IMR-90 (cell line): ENCODE results near the gene LUC7L3. TPM values are rescaled to one million over a fixed set of nuclear protein-coding genes. Genes with fewer than 3 reads are reported as not detected.
A peak's percentile ranks its signal among the peaks of the same experiment; 100 is the strongest.

Experiments
- ATAC-seq: fragments of 200-7000 bp; cut with Tn5 transposase; 2 replicates; pipeline ENCODE4 v1.9.1; 2020; ENCODE audit warnings: low read depth, mild to moderate bottlenecking, moderate library complexity
- BruUV-seq: library from RNA; stranded (reverse); fragments of 400-500 nt; replicated peaks from 2 replicates; lab custom pipeline; 2021; lab: Mats Ljungman, UMichigan
- CTCF ChIA-PET: fragments of 300-600 bp; formaldehyde crosslinking; extraction: SDS; loops from one replicate; lab custom pipeline; 2021; ENCODE audit warnings: antibody characterized with exemption; lab: Yijun Ruan, JAX
- POLR2A ChIA-PET: fragments of 300-600 bp; sonication (Branson Sonifier 250); formaldehyde crosslinking; loops from one replicate; lab custom pipeline; 2022; ENCODE audit warnings: antibody characterized with exemption; ENCODE audit not compliant: unreplicated experiment; lab: Charles Lee
- DNase-seq: peaks from one replicate; pipeline ENCODE4 v3.0.0; 2013
- H2AFZ ChIP-seq: replicated peaks from 2 replicates; pipeline ENCODE3; 2013; ENCODE audit warnings: low read length, mild to moderate bottlenecking; ENCODE audit not compliant: poor library complexity
- H2AK5ac ChIP-seq: 2 replicates; pipeline ENCODE4 v1.6.1; 2013; ENCODE audit warnings: low read depth, low read length, inconsistent platforms
- H2AK9ac ChIP-seq: replicated peaks from 2 replicates; pipeline ENCODE3; 2013; ENCODE audit warnings: mild to moderate bottlenecking, low read depth, low read length, moderate library complexity; ENCODE audit not compliant: poor library complexity
- H2BK120ac ChIP-seq: 2 replicates; pipeline ENCODE4 v1.6.1; 2013; ENCODE audit warnings: low read depth, low read length, inconsistent platforms
- H2BK15ac ChIP-seq: 3 replicates; pipeline ENCODE4 v1.6.1; 2013; ENCODE audit warnings: low read depth, low read length, inconsistent platforms
- H2BK20ac ChIP-seq: 2 replicates; pipeline ENCODE4 v1.6.1; 2013; ENCODE audit warnings: low read depth, mild to moderate bottlenecking, inconsistent platforms, low read length, moderate library complexity
- H2BK5ac ChIP-seq: 2 replicates; pipeline ENCODE4 v1.6.1; 2013; ENCODE audit warnings: mild to moderate bottlenecking, low read depth, low read length, inconsistent platforms; ENCODE audit not compliant: poor library complexity, severe bottlenecking
- H3K14ac ChIP-seq: replicated peaks from 2 replicates; pipeline ENCODE4 v1.6.1; 2013; ENCODE audit warnings: low read depth, low read length, inconsistent platforms
- H3K18ac ChIP-seq: 2 replicates; pipeline ENCODE4 v1.6.1; 2013; ENCODE audit warnings: low read depth, low read length, control low read depth
- H3K23ac ChIP-seq: 2 replicates; pipeline ENCODE4 v1.6.1; 2013; ENCODE audit warnings: low read depth, low read length, inconsistent platforms
- H3K27ac ChIP-seq: 2 replicates; pipeline ENCODE4 v1.5.1; 2013; ENCODE audit warnings: mild to moderate bottlenecking, control low read depth, low read length; ENCODE audit not compliant: insufficient read depth
- H3K27me3 ChIP-seq: 2 replicates; pipeline ENCODE4 v1.6.1; 2013; ENCODE audit warnings: low read length; ENCODE audit not compliant: control insufficient read depth, insufficient read depth
- H3K36me3 ChIP-seq: 2 replicates; pipeline ENCODE4 v1.6.1; 2013; ENCODE audit warnings: low read length, mixed read lengths; ENCODE audit not compliant: control insufficient read depth, insufficient read depth
- H3K4ac ChIP-seq: 2 replicates; pipeline ENCODE4 v1.6.1; 2013; ENCODE audit warnings: low read depth, low read length, inconsistent platforms
- H3K4me1 ChIP-seq: 2 replicates; pipeline ENCODE4 v1.6.1; 2013; ENCODE audit warnings: low read length, mixed read lengths; ENCODE audit not compliant: control insufficient read depth, insufficient read depth
- H3K4me2 ChIP-seq: 2 replicates; pipeline ENCODE4 v1.6.1; 2013; ENCODE audit warnings: low read depth, mild to moderate bottlenecking, control low read depth, low read length, moderate library complexity
- H3K4me3 ChIP-seq: 2 replicates; pipeline ENCODE4 v1.5.1; 2013; ENCODE audit warnings: low read depth, mild to moderate bottlenecking, control low read depth, low read length, moderate library complexity; ENCODE audit not compliant: insufficient read depth
- H3K56ac ChIP-seq: 2 replicates; pipeline ENCODE4 v1.6.1; 2013; ENCODE audit warnings: low read length, inconsistent platforms; ENCODE audit not compliant: insufficient read depth; ENCODE audit errors: extremely low read depth
- H3K79me1 ChIP-seq, 2 experiments: 2 replicates each; pipeline ENCODE4 v1.6.1; 2013; ENCODE audit warnings: low read length in 2 of 2, inconsistent platforms in 1 of 2, low read depth in 1 of 2
- H3K9ac ChIP-seq: 2 replicates; pipeline ENCODE4 v1.6.1; 2013; ENCODE audit warnings: low read depth, low read length, control low read depth
- H3K9me1 ChIP-seq: 2 replicates; pipeline ENCODE4 v1.6.1; 2013; ENCODE audit warnings: low read length, inconsistent platforms; ENCODE audit not compliant: insufficient read depth
- H3K9me3 ChIP-seq: 2 replicates; pipeline ENCODE4 v1.6.1; 2013; ENCODE audit warnings: low read length; ENCODE audit not compliant: control insufficient read depth, insufficient read depth
- H4K20me1 ChIP-seq: 2 replicates; pipeline ENCODE4 v1.6.1; 2013; ENCODE audit warnings: low read length, inconsistent platforms; ENCODE audit not compliant: insufficient read depth
- H4K5ac ChIP-seq: 2 replicates; pipeline ENCODE4 v1.6.1; 2013; ENCODE audit warnings: mild to moderate bottlenecking, low read depth, low read length, control low read depth
- H4K8ac ChIP-seq, 2 experiments: 2 replicates each; pipeline ENCODE4 v1.6.1; 2013; ENCODE audit warnings: low read depth in 2 of 2, low read length in 2 of 2, control low read depth in 1 of 2, inconsistent platforms in 1 of 2
- H4K91ac ChIP-seq: 2 replicates; pipeline ENCODE4 v1.6.1; 2013; ENCODE audit warnings: low read depth, low read length, inconsistent platforms; ENCODE audit not compliant: insufficient read depth
- BHLHE40 ChIP-seq: fragments of 150-350 bp; IDR thresholded peaks from 2 replicates; pipeline ENCODE4 v1.6.1; 2016; ENCODE audit warnings: mild to moderate bottlenecking, low read depth, low read length
- CEBPB ChIP-seq: IDR thresholded peaks from 2 replicates; pipeline ENCODE4 v1.6.1; 2012; ENCODE audit warnings: low read depth, low read length, improper control_type of control experiment
- CHD1 ChIP-seq: IDR thresholded peaks from 2 replicates; pipeline ENCODE4 v1.6.1; 2012; ENCODE audit warnings: low read depth, low read length, improper control_type of control experiment
- FOS ChIP-seq: fragments of 150-350 bp; IDR thresholded peaks from 2 replicates; pipeline ENCODE4 v1.6.1; 2016; ENCODE audit warnings: low read depth, low read length
- MAFK ChIP-seq: IDR thresholded peaks from 2 replicates; pipeline ENCODE4 v1.6.1; 2012; ENCODE audit warnings: low read depth, low read length, improper control_type of control experiment
- MAZ ChIP-seq: IDR thresholded peaks from 2 replicates; pipeline ENCODE4 v1.6.1; 2012; ENCODE audit warnings: low read depth, mild to moderate bottlenecking, low read length, improper control_type of control experiment, moderate library complexity, borderline replicate concordance
- MXI1 ChIP-seq: IDR thresholded peaks from 2 replicates; pipeline ENCODE4 v1.6.1; 2012; ENCODE audit warnings: low read depth, mild to moderate bottlenecking, low read length, moderate library complexity, borderline replicate concordance
- NFE2L2 ChIP-seq: fragments of 150-350 bp; IDR thresholded peaks from 2 replicates; pipeline ENCODE4 v1.6.1; 2016; ENCODE audit warnings: low read depth, mild to moderate bottlenecking, low read length
- POLR2A ChIP-seq: IDR thresholded peaks from 2 replicates; pipeline ENCODE4 v1.6.1; 2012; ENCODE audit warnings: mild to moderate bottlenecking, low read depth, low read length
- RAD21 ChIP-seq: IDR thresholded peaks from 2 replicates; pipeline ENCODE4 v1.6.1; 2012; ENCODE audit warnings: low read length, improper control_type of control experiment
- RCOR1 ChIP-seq: IDR thresholded peaks from 2 replicates; pipeline ENCODE4 v1.6.1; 2012; ENCODE audit warnings: mild to moderate bottlenecking, low read length, improper control_type of control experiment; ENCODE audit not compliant: insufficient replicate concordance
- RFX5 ChIP-seq: IDR thresholded peaks from 2 replicates; pipeline ENCODE4 v1.8.0; 2012; ENCODE audit warnings: low read depth, mild to moderate bottlenecking, low read length, moderate library complexity
- SMC3 ChIP-seq: fragments of 150-350 bp; IDR thresholded peaks from 2 replicates; pipeline ENCODE4 v1.6.1; 2016; ENCODE audit warnings: low read depth, mild to moderate bottlenecking, antibody characterized with exemption, low read length, moderate library complexity
- WGBS, 2 experiments: methylation state at CpG; one replicate each; pipeline versions ENCODE4 v1.1.5 to v1.1.7; 2013; ENCODE audit warnings: missing lambda C conversion rate in 2 of 2; ENCODE audit not compliant: insufficient read length in 1 of 2; ENCODE audit errors: extremely low coverage in 2 of 2; 5-methylcytosine and 5-hydroxymethylcytosine counted together
- dilution Hi-C: fragments of 300-500 bp; cut with HindIII; formaldehyde crosslinking; loops from one replicate; pipeline ENCODE4 v1.14.3; 2018; ENCODE audit warnings: low sequenced_read_pairs; ENCODE audit not compliant: unreplicated experiment
- in situ Hi-C: fragments of 300-500 bp; cut with MboI; formaldehyde crosslinking; loops from 3 replicates; pipeline ENCODE4 v1.14.3; 2019; ENCODE audit warnings: low sequenced_read_pairs, inconsistent platforms, mixed read lengths
- intact Hi-C: fragments of 100-400 bp; cut with micrococcal nuclease; formaldehyde crosslinking; loops from 2 replicates; pipeline ENCODE4 v1.10.0; 2022
- polyA plus RNA-seq, 3 experiments: library from polyadenylated mRNA; depleted of rRNA; stranded (reverse); fragments of >200 nt; gene quantifications; 2 replicates each; pipeline ENCODE4 v1.2.3, GENCODE V29; 2012; ENCODE audit warnings: low replicate concordance in 1 of 3
- total RNA-seq: library from RNA; depleted of rRNA; stranded (reverse); fragments of >200 nt; gene quantifications from 2 replicates; pipeline ENCODE4 v1.2.3, GENCODE V29; 2012
- TF ChIP-seq, protein P1 (sequence below): fragments of 150-350 bp; IDR thresholded peaks from 2 replicates; pipeline ENCODE4 v1.6.1; 2017; ENCODE audit warnings: mild to moderate bottlenecking, antibody characterized with exemption, low read length, low read depth
- TF ChIP-seq, protein P2 (sequence below): conservative IDR thresholded peaks from 2 replicates; pipeline ENCODE4 v1.5.1; 2012; ENCODE audit warnings: mild to moderate bottlenecking, low read depth, low read length, improper control_type of control experiment
- TF ChIP-seq, protein P3 (sequence below): fragments of 150-350 bp; IDR thresholded peaks from 2 replicates; pipeline ENCODE4 v1.6.1; 2016; ENCODE audit warnings: low read depth, mild to moderate bottlenecking, low read length, moderate library complexity, borderline replicate concordance

Gene LUC7L3
- total and polyA plus RNA-seq, 2 of the 4 experiments (the other 2 are of a cell fraction): 17.7 to 44.7 TPM

DNA sequence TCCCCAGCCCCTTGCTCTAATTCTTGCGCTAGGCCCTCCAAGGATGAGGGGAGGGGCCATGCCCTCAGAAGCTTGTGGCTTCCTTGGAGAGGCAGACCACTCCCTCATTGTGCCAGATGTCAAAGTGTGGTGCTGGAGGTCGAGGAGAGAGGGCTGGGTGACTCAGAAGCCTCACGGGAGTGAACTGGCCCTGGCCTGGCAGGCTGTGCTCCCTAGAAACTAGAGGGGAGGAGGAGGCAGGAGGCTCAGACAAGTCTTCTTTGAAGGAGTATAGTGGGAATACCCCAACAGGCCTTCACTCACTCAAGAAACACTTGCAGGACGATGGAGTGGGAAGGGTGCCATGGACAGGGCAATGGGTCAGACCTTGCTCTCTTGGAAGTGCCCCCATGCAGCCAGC, 30.2 kb upstream of the LUC7L3 start:
- peak overlapping the region; percentile 2; the same call in 1 of the 2 replicates for H4K5ac ChIP-seq
- H2BK15ac ChIP-seq: no peak overlapping the region
- H3K4me1 ChIP-seq: peaks cover 50% of the 10 kb centered on the region
- no peak overlapping the region for H3K4me3 ChIP-seq
- H3K23ac ChIP-seq: peak overlapping the region; percentile 57
- H2AK5ac ChIP-seq: peak overlapping the region; percentile 75; the same call in 1 of the 2 replicates
- peak overlapping the region; percentile 44; the same call in 1 of the 2 replicates for H2BK120ac ChIP-seq
- H3K4me2 ChIP-seq: peak overlapping the region; percentile 7; the same call in 1 of the 2 replicates
- peak overlapping the region; percentile 63 for H3K4ac ChIP-seq
- no peak overlapping the region for H3K9ac ChIP-seq
- H2AFZ ChIP-seq: peak overlapping the region; percentile 26
- peaks cover 0 to 18% of the 10 kb centered on the region in 2 experiments; a peak in 2 of 4 replicates for H3K79me1 ChIP-seq
- H3K9me1 ChIP-seq: peaks cover 31% of the 10 kb centered on the region
- WGBS, 2 experiments: no CpG with 5 or more reads among the region's 4 CpGs
- no peak overlapping the region for H3K18ac ChIP-seq
- H4K91ac ChIP-seq: peak overlapping the region; percentile 43
- no TSS peak for BruUV-seq
- peak overlapping the region; percentile 70 for H3K14ac ChIP-seq
- peak overlapping the region; percentile 14; the same call in 1 of the 2 replicates for H2BK20ac ChIP-seq
- ChIA-PET POLR2A (no interaction called here), CTCF (no interaction called here)
- H3K27me3 ChIP-seq: no peaks in the 10 kb centered on the region
- peaks cover 3% of the 10 kb centered on the region; the same call in 1 of the 2 replicates for H3K36me3 ChIP-seq
- DNase-seq: peak; percentile 66
- H4K20me1 ChIP-seq: no peaks in the 10 kb centered on the region
- H3K27ac ChIP-seq: no peak overlapping the region
- peak overlapping the region in 1 of 2 experiments; percentile 27; a peak in 1 of 4 replicates for H4K8ac ChIP-seq
- no peaks in the 10 kb centered on the region for H3K9me3 ChIP-seq
- H3K56ac ChIP-seq: peak overlapping the region; percentile 16; the same call in 1 of the 2 replicates
- TF ChIP-seq CHD1 (no peak), NFE2L2 (no peak), CEBPB (no peak), RAD21 (no peak), FOS (0 out of 2 replicates have a peak, but pooled peaks have one; percentile 22), MXI1 (no peak), SMC3 (no peak), MAFK (no peak), MAZ (no peak), POLR2A (no peak), BHLHE40 (peak; percentile 86), RFX5 (no peak), RCOR1 (no peak)
- TF ChIP-seq, protein P1, sequence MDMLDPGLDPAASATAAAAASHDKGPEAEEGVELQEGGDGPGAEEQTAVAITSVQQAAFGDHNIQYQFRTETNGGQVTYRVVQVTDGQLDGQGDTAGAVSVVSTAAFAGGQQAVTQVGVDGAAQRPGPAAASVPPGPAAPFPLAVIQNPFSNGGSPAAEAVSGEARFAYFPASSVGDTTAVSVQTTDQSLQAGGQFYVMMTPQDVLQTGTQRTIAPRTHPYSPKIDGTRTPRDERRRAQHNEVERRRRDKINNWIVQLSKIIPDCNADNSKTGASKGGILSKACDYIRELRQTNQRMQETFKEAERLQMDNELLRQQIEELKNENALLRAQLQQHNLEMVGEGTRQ: no peak
- TF ChIP-seq, protein P2, sequence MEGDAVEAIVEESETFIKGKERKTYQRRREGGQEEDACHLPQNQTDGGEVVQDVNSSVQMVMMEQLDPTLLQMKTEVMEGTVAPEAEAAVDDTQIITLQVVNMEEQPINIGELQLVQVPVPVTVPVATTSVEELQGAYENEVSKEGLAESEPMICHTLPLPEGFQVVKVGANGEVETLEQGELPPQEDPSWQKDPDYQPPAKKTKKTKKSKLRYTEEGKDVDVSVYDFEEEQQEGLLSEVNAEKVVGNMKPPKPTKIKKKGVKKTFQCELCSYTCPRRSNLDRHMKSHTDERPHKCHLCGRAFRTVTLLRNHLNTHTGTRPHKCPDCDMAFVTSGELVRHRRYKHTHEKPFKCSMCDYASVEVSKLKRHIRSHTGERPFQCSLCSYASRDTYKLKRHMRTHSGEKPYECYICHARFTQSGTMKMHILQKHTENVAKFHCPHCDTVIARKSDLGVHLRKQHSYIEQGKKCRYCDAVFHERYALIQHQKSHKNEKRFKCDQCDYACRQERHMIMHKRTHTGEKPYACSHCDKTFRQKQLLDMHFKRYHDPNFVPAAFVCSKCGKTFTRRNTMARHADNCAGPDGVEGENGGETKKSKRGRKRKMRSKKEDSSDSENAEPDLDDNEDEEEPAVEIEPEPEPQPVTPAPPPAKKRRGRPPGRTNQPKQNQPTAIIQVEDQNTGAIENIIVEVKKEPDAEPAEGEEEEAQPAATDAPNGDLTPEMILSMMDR: no peak
- TF ChIP-seq, protein P3, sequence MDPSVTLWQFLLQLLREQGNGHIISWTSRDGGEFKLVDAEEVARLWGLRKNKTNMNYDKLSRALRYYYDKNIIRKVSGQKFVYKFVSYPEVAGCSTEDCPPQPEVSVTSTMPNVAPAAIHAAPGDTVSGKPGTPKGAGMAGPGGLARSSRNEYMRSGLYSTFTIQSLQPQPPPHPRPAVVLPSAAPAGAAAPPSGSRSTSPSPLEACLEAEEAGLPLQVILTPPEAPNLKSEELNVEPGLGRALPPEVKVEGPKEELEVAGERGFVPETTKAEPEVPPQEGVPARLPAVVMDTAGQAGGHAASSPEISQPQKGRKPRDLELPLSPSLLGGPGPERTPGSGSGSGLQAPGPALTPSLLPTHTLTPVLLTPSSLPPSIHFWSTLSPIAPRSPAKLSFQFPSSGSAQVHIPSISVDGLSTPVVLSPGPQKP: no peak
- peak; percentile 56 for ATAC-seq
- intact Hi-C loops (no loop called here), in situ Hi-C loops (no loop called here), dilution Hi-C loops (no loop called here)
- H2BK5ac ChIP-seq: peak overlapping the region; percentile 22
- H2AK9ac ChIP-seq: peak overlapping the region; percentile 86
